Upper lobe of left lung (tissue), 4 donors: ENCODE measurements around the gene TRAPPC10.

Experiments
- CTCF ChIP-seq, 6 experiments: fragments of 450-650 bp in 4 of 6; fragments of 200-600 bp in 2 of 6; sonication (generic) in 2 of 6; IDR thresholded peaks; one replicate each; pipeline ENCODE4 v1.5.1; 2016 to 2019; ENCODE audit warnings: antibody characterized with exemption in 6 of 6
- EP300 ChIP-seq, 4 donors: sonication (generic); formaldehyde crosslinking; IDR thresholded peaks; one replicate each; pipeline ENCODE4 v1.5.1; 2017; ENCODE audit warnings: antibody characterized with exemption in 4 of 4, control low read depth in 2 of 4
- POLR2A ChIP-seq, 4 donors: fragments of 450-650 bp; IDR thresholded peaks; one replicate each; pipeline ENCODE4 v1.5.1; 2016 to 2017; ENCODE audit warnings: antibody characterized with exemption in 4 of 4, mild to moderate bottlenecking in 2 of 4
- POLR2AphosphoS5 ChIP-seq, 2 donors: sonication (generic); formaldehyde crosslinking; IDR thresholded peaks; one replicate each; pipeline ENCODE4 v1.5.1; 2017; ENCODE audit warnings: antibody characterized with exemption in 2 of 2

- no peak for TF ChIP-seq CTCF (IDR thresholded peaks at IDR 0.05)
- no peak for TF ChIP-seq POLR2AphosphoS5 (IDR thresholded peaks at IDR 0.05)
- TF ChIP-seq POLR2A (IDR thresholded peaks at IDR 0.05): no peak
- TF ChIP-seq EP300 (IDR thresholded peaks at IDR 0.05): no peak
Measured at GRCh38 chr21:44092211-44092610, 80.1 kb downstream of the TRAPPC10 start.
